Measurements from ENCODE around the gene ATF7. TPM values are rescaled to one million over a fixed set of nuclear protein-coding genes. Genes with fewer than 3 reads are reported as not detected.
A peak's percentile ranks its signal among the peaks of the same experiment; 100 is the strongest.

The ATF7 gene
- total and polyA plus RNA-seq, 9 of the 15 experiments (the other 6 are each of a cell fraction or from before 2014, with no cell fraction given), result 10.6 to 30.4 (median 20.7) TPM

DNA sequence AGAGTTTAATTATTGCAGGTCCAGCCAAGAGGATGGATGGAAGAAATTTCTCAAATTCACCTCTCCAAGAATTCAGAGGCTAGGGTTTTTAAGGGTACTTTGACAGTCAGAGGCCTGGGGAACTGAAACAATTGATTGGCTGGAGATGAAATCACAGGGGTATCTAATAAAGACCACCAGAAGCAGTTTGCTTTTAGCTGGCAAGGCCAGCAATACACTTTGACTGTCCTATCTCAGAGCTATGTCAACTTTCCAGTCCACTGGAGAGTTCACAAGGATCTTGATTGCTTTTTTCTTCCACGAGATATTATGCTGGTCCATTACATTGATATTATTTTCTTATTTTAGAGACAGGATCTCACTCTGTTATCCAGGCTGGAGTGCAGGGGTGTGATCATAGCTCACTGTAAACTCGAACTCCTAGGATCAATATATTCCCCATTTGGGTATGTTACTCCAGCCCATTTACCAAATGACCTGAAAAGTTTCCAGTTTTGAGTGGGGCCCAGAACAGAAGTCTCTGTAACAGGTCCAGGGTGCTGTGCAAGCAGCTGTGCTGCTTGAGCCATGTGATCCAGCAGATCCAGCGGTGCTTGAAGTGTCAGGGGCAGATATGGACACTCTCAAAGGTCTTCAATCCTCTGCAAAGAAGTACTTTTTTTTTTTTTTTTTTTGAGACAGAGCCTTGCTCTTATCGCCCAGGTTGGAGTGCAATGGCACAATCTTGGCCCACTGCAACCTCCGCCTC, 17.2 kb upstream of the ATF7 start (continued):
- TF ChIP-seq NFXL1 (CRISPR knock-in tag; IDR thresholded peaks at IDR 0.05), result no peak

DNA sequence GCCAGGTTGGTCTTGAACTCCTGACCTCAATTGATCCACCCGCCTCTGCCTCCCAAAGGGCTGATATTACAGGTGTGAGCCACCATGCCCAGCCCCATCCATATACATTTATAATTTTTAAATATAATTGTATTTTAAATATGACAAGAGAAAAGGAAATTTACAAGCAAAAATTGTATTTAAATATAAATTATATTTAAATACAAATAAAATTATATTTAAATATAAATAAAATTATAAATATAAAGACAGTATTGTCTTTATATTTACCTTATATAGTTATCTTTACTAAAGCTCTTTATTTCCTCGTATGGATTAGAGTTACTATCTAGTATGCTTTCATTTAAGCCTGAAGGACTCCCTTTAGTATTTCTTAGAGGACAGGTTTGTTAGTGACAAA, 11.9 kb upstream of the ATF7 start:
- ChIA-PET CTCF (ENCODE audit: low intra/inter-chr PET ratio) (no interaction called here), POLR2A (interaction anchor here (0.8 kb wide), 1 partner anchor 21 kb away, joined by 3 read pairs; no protein-coding TSS in a partner anchor)
- no peak for TF ChIP-seq RBM15 (IDR thresholded peaks at IDR 0.05; ENCODE audit: insufficient read depth, low read length)
- no peak for TF ChIP-seq ARID2 (IDR thresholded peaks at IDR 0.05)
- TF ChIP-seq NR2C1 (IDR thresholded peaks at IDR 0.05), result no peak
- no peak for TF ChIP-seq NR2C1 (tag; IDR thresholded peaks at IDR 0.05)
- TF ChIP-seq RBM34 (IDR thresholded peaks at IDR 0.05; ENCODE audit: borderline replicate concordance, insufficient read depth, low read length), result no peak
- no peak for TF ChIP-seq THRB (CRISPR knock-in tag; conservative IDR thresholded peaks at IDR 0.05)
- no peak for TF ChIP-seq STAT5B (CRISPR knock-in tag; IDR thresholded peaks at IDR 0.05)
- TF ChIP-seq CSDE1 (IDR thresholded peaks at IDR 0.05), result no peak
- no peak for TF ChIP-seq ZNF263 (CRISPR knock-in tag; IDR thresholded peaks at IDR 0.05; ENCODE audit: borderline replicate concordance)
- TF ChIP-seq ZNF583 (CRISPR knock-in tag; IDR thresholded peaks at IDR 0.05), result no peak
- no peak for TF ChIP-seq PPARD (CRISPR knock-in tag; IDR thresholded peaks at IDR 0.05)
- no peak for TF ChIP-seq CEBPZ (IDR thresholded peaks at IDR 0.05; ENCODE audit: borderline replicate concordance, low read depth, low read length)
- TF ChIP-seq JUND (IDR thresholded peaks at IDR 0.05; ENCODE audit: borderline replicate concordance, low read depth, low read length), result no peak
- no peak for TF ChIP-seq JUND (tag; IDR thresholded peaks at IDR 0.05; ENCODE audit: borderline replicate concordance, low read depth, low read length)
- in situ Hi-C loops (cut with MboI), result no loop called here
- intact Hi-C loops (cut with micrococcal nuclease), result no loop called here
- Histone ChIP-seq H3K9me3 (replicated peaks; ENCODE audit: control insufficient read depth, insufficient read depth, low read depth, low read length) (no peaks in the 10 kb centered on the region), H3K27ac (ENCODE audit: extremely low read depth, low read depth, low read length) (no peak overlapping the region), H2AFZ (ENCODE audit: low read depth, low read length) (peak overlapping the region; percentile 55; the same call in 1 of the 2 replicates), H3K79me2 (ENCODE audit: control insufficient read depth, insufficient read depth, low read length) (no peaks in the 10 kb centered on the region), H3K27me3 (ENCODE audit: control insufficient read depth in 2 of 2, insufficient read depth in 2 of 2, low read length in 2 of 2) (no peaks in the 10 kb centered on the region), H3K9ac (ENCODE audit: insufficient read depth in 1 of 2, low read depth in 2 of 2, low read length in 2 of 2) (no peak overlapping the region), H3K4me2 (ENCODE audit: insufficient read depth, low read length) (no peak overlapping the region), H3K4me3 (no peak overlapping the region), H3K9me1 (ENCODE audit: control insufficient read depth, insufficient read depth, low read length) (no peaks in the 10 kb centered on the region), H3K4me1 (replicated peaks in 1 of 2; ENCODE audit: control insufficient read depth in 2 of 2, insufficient read depth in 2 of 2, low read length in 2 of 2) (no peaks in the 10 kb centered on the region), H3K36me3 (ENCODE audit: control insufficient read depth, insufficient read depth, low read length) (no peaks in the 10 kb centered on the region), H4K20me1 (replicated peaks; ENCODE audit: control insufficient read depth, insufficient read depth, low read length) (no peaks in the 10 kb centered on the region)
- BruUV-seq (replicated peaks), result no TSS peak
- ATAC-seq (no peak), DNase-seq (ENCODE audit: extremely low read depth in 1 of 4, low spot score in 3 of 4) (no peak), FAIRE-seq (no peak)
- WGBS (ENCODE audit: insufficient coverage, low coverage, missing lambda C conversion rate), result 52% methylated on average over 2 of the region's 2 CpGs

Measured in K562 (cell line).